ENCODE measurements around the gene ABCA10.

The ABCA10 gene

DNA sequence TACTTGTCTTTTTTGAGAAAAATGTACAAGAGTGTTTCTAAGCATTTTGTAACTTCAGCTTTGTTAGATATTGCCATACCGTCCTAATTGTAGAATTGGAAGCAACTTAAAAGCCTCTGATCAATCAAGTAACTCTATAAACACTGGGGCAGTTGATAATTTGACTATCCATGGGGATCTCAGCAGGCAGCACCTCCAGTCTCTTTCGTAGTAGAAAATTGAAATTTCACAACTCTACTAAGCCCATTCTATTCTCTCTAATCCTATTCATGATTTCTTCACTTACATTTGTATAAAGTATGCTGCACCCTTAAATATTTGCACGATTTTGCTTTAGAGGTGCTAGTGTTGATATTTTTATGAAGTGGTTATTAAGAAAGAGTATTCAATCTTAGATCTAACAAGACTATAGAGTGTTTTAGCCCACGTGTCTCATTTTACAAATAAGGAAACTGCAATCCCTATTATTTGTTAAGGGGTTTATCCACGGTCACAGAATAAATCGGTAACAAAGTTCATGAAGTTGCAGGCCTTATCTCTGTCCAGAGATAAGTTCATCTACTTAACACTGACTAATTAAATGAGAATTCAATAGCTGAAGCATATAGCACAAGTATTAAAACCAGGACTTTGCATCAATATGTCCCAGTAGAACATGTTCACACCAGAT lies 97.9 kb downstream of the ABCA10 start:
- CTCF ChIA-PET: no interaction called here
- POLR2A ChIA-PET: no interaction called here
- no peak for TF ChIP-seq ARNT (IDR thresholded peaks at IDR 0.05)
- TF ChIP-seq BHLHE40 (IDR thresholded peaks at IDR 0.05; ENCODE audit: borderline replicate concordance): no peak
- no peak for TF ChIP-seq ELF4 (IDR thresholded peaks at IDR 0.05)
- TF ChIP-seq FOXA1 (IDR thresholded peaks at IDR 0.05): no peak
- TF ChIP-seq FOXM1 (IDR thresholded peaks at IDR 0.05; ENCODE audit: borderline replicate concordance): no peak
- TF ChIP-seq TARDBP (IDR thresholded peaks at IDR 0.05): no peak
- no peak for TF ChIP-seq ZNF384 (IDR thresholded peaks at IDR 0.05)
- no peak for TF ChIP-seq CTBP1 (IDR thresholded peaks at IDR 0.05; ENCODE audit: borderline replicate concordance)
- no peak for TF ChIP-seq SP1 (IDR thresholded peaks at IDR 0.05)
- no peak for TF ChIP-seq HDGF (IDR thresholded peaks at IDR 0.05; ENCODE audit: borderline replicate concordance)
- TF ChIP-seq, protein P1, sequence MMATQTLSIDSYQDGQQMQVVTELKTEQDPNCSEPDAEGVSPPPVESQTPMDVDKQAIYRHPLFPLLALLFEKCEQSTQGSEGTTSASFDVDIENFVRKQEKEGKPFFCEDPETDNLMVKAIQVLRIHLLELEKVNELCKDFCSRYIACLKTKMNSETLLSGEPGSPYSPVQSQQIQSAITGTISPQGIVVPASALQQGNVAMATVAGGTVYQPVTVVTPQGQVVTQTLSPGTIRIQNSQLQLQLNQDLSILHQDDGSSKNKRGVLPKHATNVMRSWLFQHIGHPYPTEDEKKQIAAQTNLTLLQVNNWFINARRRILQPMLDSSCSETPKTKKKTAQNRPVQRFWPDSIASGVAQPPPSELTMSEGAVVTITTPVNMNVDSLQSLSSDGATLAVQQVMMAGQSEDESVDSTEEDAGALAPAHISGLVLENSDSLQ (IDR thresholded peaks at IDR 0.05): no peak
- TF ChIP-seq SUZ12 (IDR thresholded peaks at IDR 0.05): no peak
- TF ChIP-seq FOXK2 (IDR thresholded peaks at IDR 0.05): no peak
- no peak for TF ChIP-seq L3MBTL2 (conservative IDR thresholded peaks at IDR 0.05)
- TF ChIP-seq LEF1 (IDR thresholded peaks at IDR 0.05; ENCODE audit: borderline replicate concordance): no peak
- TF ChIP-seq NFRKB (IDR thresholded peaks at IDR 0.05): no peak
- DNase-seq (ENCODE audit: extremely low spot score): no peak

DNA sequence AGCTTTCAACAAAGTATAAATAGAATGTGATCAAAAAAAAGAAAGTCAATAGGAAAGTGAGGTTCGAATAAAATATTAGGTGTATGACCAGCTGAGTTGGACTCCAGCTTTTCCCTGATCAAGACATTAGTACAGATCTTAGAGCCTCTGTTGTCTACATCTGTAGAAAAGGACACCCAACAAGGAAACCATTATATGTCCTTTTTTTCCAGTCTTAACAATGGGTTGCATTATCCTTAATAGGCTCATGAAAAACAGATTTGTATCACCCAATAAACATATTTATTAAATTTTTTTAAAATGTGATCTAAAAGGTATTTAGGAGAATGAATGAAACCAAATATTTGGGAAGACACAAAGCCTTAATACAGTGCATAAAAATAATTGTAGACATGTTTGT lies 105.0 kb downstream of the ABCA10 start:
- CTCF ChIA-PET: no interaction called here
- TF ChIP-seq FOXA1 (IDR thresholded peaks at IDR 0.05) (no peak), FOXM1 (IDR thresholded peaks at IDR 0.05; ENCODE audit: borderline replicate concordance) (no peak), FOXK2 (IDR thresholded peaks at IDR 0.05) (no peak), BHLHE40 (IDR thresholded peaks at IDR 0.05; ENCODE audit: borderline replicate concordance) (no peak), ARNT (IDR thresholded peaks at IDR 0.05) (no peak), NFRKB (IDR thresholded peaks at IDR 0.05) (no peak)
- no peak for DNase-seq (ENCODE audit: extremely low spot score)
- POLR2A ChIA-PET: no interaction called here

DNA sequence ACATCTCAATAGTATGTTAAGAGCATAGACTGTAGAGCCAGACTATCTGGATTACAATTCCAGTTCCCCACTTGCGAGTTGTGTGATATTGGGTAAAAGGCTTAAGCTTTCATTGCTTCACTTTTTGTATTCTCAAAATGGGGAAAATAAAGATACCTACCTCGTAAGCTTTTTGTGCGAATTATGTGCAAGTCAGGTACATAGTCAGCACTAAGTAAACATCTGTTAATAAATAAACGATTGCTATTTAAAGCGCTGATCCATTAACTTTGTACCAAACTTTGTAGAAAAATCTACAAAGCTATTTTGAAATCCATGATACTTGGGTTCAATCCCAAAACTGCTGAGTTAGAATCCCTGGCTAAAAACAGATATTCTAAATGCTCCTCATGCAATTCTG lies 106.6 kb downstream of the ABCA10 start:
- CTCF ChIA-PET: no interaction called here
- POLR2A ChIA-PET: no interaction called here
- TF ChIP-seq FOXM1 (IDR thresholded peaks at IDR 0.05; ENCODE audit: borderline replicate concordance) (no peak), BHLHE40 (IDR thresholded peaks at IDR 0.05; ENCODE audit: borderline replicate concordance) (no peak), L3MBTL2 (conservative IDR thresholded peaks at IDR 0.05) (no peak), ARNT (IDR thresholded peaks at IDR 0.05) (no peak), LEF1 (IDR thresholded peaks at IDR 0.05; ENCODE audit: borderline replicate concordance) (no peak), CTBP1 (IDR thresholded peaks at IDR 0.05; ENCODE audit: borderline replicate concordance) (no peak), HDGF (IDR thresholded peaks at IDR 0.05; ENCODE audit: borderline replicate concordance) (no peak), FOXK2 (IDR thresholded peaks at IDR 0.05) (no peak), FOXA1 (IDR thresholded peaks at IDR 0.05) (no peak)
- no peak for DNase-seq (ENCODE audit: extremely low spot score)

DNA sequence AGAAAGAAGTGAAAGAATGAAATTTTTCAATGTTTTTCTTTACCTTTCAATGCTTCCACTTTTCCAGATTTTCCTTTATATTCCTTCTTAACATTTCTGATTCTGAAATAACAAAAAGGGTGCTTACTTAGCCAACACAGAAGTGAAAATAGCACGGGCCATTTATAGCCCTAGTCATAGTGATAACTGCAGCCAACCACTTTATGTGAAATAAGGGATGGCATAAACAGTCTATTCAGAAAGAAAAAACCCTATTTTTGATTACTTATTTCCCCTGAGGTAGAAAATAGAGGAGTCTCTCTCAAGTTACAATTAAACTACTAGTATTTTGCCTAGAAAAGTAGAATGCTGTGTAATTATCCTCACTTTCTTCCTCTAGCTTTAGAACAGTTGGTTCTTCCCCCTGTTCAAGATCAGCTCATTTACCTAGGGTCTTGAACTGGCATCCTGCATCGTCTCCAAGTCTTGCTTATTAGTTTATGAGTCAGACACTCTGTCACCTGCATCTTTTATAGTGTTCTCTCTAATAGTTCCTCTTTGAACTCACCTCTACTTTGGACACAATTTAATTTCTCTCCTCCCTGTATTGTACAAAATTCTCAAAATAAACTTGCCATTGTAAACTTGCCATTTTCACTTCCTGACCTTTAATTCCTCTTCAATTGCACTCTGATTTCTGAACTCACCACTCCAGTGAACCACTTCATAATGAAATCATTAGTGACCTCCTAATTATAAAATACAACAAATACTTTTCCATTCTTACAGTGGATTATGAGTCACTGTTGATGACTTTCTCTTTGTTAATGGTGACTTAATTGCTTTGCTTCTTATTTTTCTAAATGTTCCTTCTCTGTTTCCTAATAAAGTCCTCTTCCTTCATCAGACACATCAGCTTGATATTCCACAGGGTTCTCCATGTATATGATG lies 110.5 kb downstream of the ABCA10 start:
- ChIA-PET POLR2A (no interaction called here), CTCF (no interaction called here)
- DNase-seq (ENCODE audit: extremely low spot score): no peak
- TF ChIP-seq ZNF384 (IDR thresholded peaks at IDR 0.05) (no peak), CTBP1 (IDR thresholded peaks at IDR 0.05; ENCODE audit: borderline replicate concordance) (no peak), FOXK2 (IDR thresholded peaks at IDR 0.05) (no peak), TARDBP (IDR thresholded peaks at IDR 0.05) (no peak), LEF1 (IDR thresholded peaks at IDR 0.05; ENCODE audit: borderline replicate concordance) (no peak), SP1 (IDR thresholded peaks at IDR 0.05) (no peak), NFRKB (IDR thresholded peaks at IDR 0.05) (no peak), BHLHE40 (IDR thresholded peaks at IDR 0.05; ENCODE audit: borderline replicate concordance) (no peak), ELF4 (IDR thresholded peaks at IDR 0.05) (no peak), SUZ12 (IDR thresholded peaks at IDR 0.05) (no peak), FOXM1 (IDR thresholded peaks at IDR 0.05; ENCODE audit: borderline replicate concordance) (no peak)

DNA sequence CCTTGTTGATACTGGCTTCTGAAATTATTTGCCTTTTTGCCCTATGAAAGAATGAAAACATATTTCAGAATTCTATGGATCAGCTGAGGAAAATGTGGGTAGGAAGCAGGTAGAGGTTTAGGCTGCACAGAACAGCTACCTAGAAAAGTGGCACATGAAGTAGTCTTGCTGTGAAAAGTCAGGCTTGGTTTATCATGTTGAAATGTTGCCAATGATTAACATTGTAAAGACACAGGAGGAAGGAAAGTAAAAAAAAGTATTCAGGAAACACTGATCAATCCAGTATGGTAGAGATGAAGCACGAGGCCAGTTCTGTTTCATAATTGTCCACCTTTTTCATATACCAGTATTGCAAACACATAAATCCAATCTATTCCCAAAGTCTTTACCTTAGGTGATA lies 116.8 kb downstream of the ABCA10 start:
- TF ChIP-seq L3MBTL2 (conservative IDR thresholded peaks at IDR 0.05): no peak
- no peak for TF ChIP-seq FOXA1 (IDR thresholded peaks at IDR 0.05)
- TF ChIP-seq NFRKB (IDR thresholded peaks at IDR 0.05): no peak
- DNase-seq (ENCODE audit: extremely low spot score): no peak
- ChIA-PET POLR2A (no interaction called here), CTCF (no interaction called here)

DNA sequence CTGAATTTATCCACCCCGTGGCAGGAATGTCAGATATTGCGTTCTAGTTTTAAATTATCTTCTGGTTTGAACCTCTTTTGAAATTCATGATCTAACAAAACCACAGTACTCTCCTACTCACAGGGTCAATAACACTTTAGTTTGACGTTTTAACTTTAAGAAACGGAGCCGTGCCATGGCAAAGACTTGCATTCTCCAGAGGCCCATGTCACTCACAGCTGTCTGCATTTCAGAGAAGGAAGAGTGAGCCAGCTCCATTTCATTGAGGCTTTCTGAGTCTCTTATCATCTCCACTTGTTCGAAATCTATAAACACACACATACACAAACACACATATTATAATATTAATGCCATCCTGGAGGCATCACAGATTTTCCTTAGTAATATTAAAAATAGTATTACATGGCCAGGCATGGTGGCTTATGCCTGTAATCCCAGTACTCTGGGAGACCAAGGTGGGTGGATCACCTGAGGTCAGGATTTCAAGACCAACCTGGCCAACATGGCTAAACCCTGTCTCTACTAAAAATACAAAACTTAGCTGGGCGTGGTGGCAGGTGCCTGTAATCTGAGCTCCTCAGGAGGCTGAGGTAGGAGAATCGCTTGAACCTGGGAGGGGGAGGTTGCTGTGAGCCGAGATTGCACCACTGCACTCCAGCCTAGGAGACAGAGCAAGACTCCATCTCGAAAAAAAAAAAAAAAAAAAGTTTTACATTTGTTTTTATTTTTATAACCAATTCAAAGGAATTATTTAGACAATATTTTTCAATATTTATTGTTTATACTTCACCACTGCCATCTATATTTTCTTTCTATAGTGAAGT lies 122.5 kb downstream of the ABCA10 start:
- ChIA-PET POLR2A (no interaction called here), CTCF (no interaction called here)
- TF ChIP-seq SP1 (IDR thresholded peaks at IDR 0.05) (no peak), ELF4 (IDR thresholded peaks at IDR 0.05) (no peak), L3MBTL2 (conservative IDR thresholded peaks at IDR 0.05) (no peak), ZNF384 (IDR thresholded peaks at IDR 0.05) (no peak), CTBP1 (IDR thresholded peaks at IDR 0.05; ENCODE audit: borderline replicate concordance) (no peak), NFRKB (IDR thresholded peaks at IDR 0.05) (no peak), SUZ12 (IDR thresholded peaks at IDR 0.05) (no peak), FOXM1 (IDR thresholded peaks at IDR 0.05; ENCODE audit: borderline replicate concordance) (no peak), BHLHE40 (IDR thresholded peaks at IDR 0.05; ENCODE audit: borderline replicate concordance) (no peak), TARDBP (IDR thresholded peaks at IDR 0.05) (no peak), FOXA1 (IDR thresholded peaks at IDR 0.05) (no peak), FOXK2 (IDR thresholded peaks at IDR 0.05) (no peak)
- TF ChIP-seq, protein P1 (IDR thresholded peaks at IDR 0.05): no peak
- DNase-seq (ENCODE audit: extremely low spot score): no peak

All from HEK293T (cell line).